GM12878 (cell line): ENCODE results near the gene HSF4.

Experiments used
- BMI1 ChIP-seq: fragments of 450-650 bp; IDR thresholded peaks from 2 replicates; pipeline ENCODE4 v1.6.1; 2016; ENCODE audit warnings: mild to moderate bottlenecking, moderate library complexity, borderline replicate concordance
- FOS ChIP-seq: IDR thresholded peaks from 3 replicates; pipeline ENCODE4 v1.6.1; 2011; ENCODE audit warnings: borderline replicate concordance; ENCODE audit not compliant: insufficient read length; ENCODE audit errors: extremely low read depth
- FOXM1 ChIP-seq: IDR thresholded peaks from 2 replicates; pipeline ENCODE4 v1.6.1; 2012; ENCODE audit warnings: low read depth, mild to moderate bottlenecking, inconsistent platforms, low read length, moderate library complexity
- GABPA ChIP-seq: IDR thresholded peaks from 2 replicates; pipeline ENCODE4 v1.6.1; 2014; ENCODE audit warnings: antibody characterized with exemption, low read depth, mild to moderate bottlenecking, inconsistent platforms
- HCFC1 ChIP-seq: fragments of 150-350 bp; IDR thresholded peaks from 2 replicates; pipeline ENCODE4 v1.6.1; 2014; ENCODE audit warnings: low read length
- MXI1 ChIP-seq: fragments of 150-350 bp; IDR thresholded peaks from 2 replicates; pipeline ENCODE4 v1.6.1; 2011; ENCODE audit warnings: low read depth, mild to moderate bottlenecking, inconsistent platforms, low read length, improper control_type of control experiment
- POLR2A ChIP-seq: IDR thresholded peaks from 2 replicates; pipeline ENCODE4 v1.6.1; 2011; ENCODE audit warnings: low read depth, mild to moderate bottlenecking, low read length
- SIN3A ChIP-seq: IDR thresholded peaks from 2 replicates; pipeline ENCODE4 v1.6.1; 2012; ENCODE audit warnings: low read depth, low read length, improper control_type of control experiment
- SMC3 ChIP-seq: IDR thresholded peaks from 2 replicates; pipeline ENCODE4 v1.6.1; 2011; ENCODE audit warnings: low read length, improper control_type of control experiment, borderline replicate concordance
- SUZ12 ChIP-seq: fragments of 200-600 bp; sonication (generic); IDR thresholded peaks from one replicate; pipeline ENCODE4 v1.6.1; 2018; ENCODE audit warnings: antibody characterized with exemption, mild to moderate bottlenecking; ENCODE audit not compliant: unreplicated experiment
- ZNF24 ChIP-seq: fragments of 450-650 bp; IDR thresholded peaks from 2 replicates; pipeline ENCODE4 v1.6.1; 2017; ENCODE audit warnings: antibody characterized with exemption, mild to moderate bottlenecking
- TF ChIP-seq, protein P1 (sequence below): IDR thresholded peaks from 2 replicates; pipeline ENCODE4 v1.6.1; 2012; ENCODE audit warnings: low read depth, low read length, improper control_type of control experiment
- TF ChIP-seq, protein P2 (sequence below), 3 experiments: IDR thresholded peaks in 2 of 3; conservative IDR thresholded peaks in 1 of 3; 2 replicates each; pipeline ENCODE4 v1.5.1; 2011; ENCODE audit warnings: low read depth in 3 of 3, low read length in 3 of 3, mild to moderate bottlenecking in 3 of 3, control low read depth in 2 of 3, moderate library complexity in 2 of 3, inconsistent platforms in 1 of 3, mixed read lengths in 1 of 3; ENCODE audit not compliant: control insufficient read depth in 2 of 3, insufficient read depth in 1 of 3; ENCODE audit errors: extremely low read depth in 1 of 3
- TF ChIP-seq, protein P3 (sequence below): IDR thresholded peaks from 2 replicates; pipeline ENCODE4 v1.6.1; 2011; ENCODE audit warnings: low read depth, mild to moderate bottlenecking, low read length, moderate library complexity, borderline replicate concordance; ENCODE audit errors: extremely low read depth

DNA sequence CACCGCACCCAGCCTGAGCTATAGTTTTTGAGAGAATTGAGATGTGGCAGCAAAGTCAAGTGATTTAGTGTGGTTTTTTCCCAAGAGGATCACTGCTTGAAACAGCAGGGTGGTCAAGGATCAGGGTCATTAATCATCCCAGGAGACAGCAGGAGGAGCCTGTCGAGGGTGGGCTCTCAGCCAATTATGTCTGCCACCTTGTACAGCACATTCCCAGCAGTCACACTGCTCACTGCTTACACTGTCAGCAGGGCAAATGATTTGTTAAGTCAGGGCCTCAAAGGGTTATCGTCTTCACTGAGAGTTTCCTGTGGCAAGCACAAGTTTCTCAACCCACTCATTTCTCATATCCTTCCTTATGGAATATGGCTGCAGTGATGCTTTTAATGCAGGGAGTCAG is 26.9 kb upstream of the HSF4 start:
- TF ChIP-seq POLR2A (no peak), MXI1 (no peak), FOXM1 (no peak), SMC3 (no peak), SUZ12 (no peak), BMI1 (no peak), HCFC1 (no peak), GABPA (no peak), FOS (no peak), SIN3A (no peak), ZNF24 (no peak)
- TF ChIP-seq, protein P1, sequence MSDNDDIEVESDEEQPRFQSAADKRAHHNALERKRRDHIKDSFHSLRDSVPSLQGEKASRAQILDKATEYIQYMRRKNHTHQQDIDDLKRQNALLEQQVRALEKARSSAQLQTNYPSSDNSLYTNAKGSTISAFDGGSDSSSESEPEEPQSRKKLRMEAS: no peak
- TF ChIP-seq, protein P2, sequence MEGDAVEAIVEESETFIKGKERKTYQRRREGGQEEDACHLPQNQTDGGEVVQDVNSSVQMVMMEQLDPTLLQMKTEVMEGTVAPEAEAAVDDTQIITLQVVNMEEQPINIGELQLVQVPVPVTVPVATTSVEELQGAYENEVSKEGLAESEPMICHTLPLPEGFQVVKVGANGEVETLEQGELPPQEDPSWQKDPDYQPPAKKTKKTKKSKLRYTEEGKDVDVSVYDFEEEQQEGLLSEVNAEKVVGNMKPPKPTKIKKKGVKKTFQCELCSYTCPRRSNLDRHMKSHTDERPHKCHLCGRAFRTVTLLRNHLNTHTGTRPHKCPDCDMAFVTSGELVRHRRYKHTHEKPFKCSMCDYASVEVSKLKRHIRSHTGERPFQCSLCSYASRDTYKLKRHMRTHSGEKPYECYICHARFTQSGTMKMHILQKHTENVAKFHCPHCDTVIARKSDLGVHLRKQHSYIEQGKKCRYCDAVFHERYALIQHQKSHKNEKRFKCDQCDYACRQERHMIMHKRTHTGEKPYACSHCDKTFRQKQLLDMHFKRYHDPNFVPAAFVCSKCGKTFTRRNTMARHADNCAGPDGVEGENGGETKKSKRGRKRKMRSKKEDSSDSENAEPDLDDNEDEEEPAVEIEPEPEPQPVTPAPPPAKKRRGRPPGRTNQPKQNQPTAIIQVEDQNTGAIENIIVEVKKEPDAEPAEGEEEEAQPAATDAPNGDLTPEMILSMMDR (IDR thresholded peaks at IDR 0.05 in 2 of 3, conservative IDR thresholded peaks at IDR 0.05 in 1 of 3; ENCODE audit: control insufficient read depth in 2 of 3, extremely low read depth in 1 of 3, insufficient read depth in 1 of 3, low read depth in 3 of 3, low read length in 3 of 3): no peak
- TF ChIP-seq, protein P3, sequence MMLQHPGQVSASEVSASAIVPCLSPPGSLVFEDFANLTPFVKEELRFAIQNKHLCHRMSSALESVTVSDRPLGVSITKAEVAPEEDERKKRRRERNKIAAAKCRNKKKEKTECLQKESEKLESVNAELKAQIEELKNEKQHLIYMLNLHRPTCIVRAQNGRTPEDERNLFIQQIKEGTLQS: no peak
